DMS53 treated with DMSO at 0.1 percent for 48 hours (cell line): ENCODE measurements around the gene RELA.
"Not testable (repeated sequence)": the region's sequence is repeated elsewhere in the genome, so short reads cannot be mapped to it uniquely, and the experiment has no call there.

Source experiments
- DNase-seq: peaks from one replicate; lab custom pipeline; 2025; ENCODE audit not compliant: unreplicated experiment; lab: John Stamatoyannopoulos, UW

Gene RELA

GRCh38 chr11:65672180-65672860, 9.6 kb upstream of the RELA start:
- no peak for DNase-seq

- DNase-seq: no peak
These were observed 1.0 kb upstream of the RELA start for GRCh38 chr11:65663639-65664200.

GRCh38 chr11:65662247-65662798, 393 bp downstream of the RELA start:
- DNase-seq: no peak

- DNase-seq: no peak
These were observed 993 bp downstream of the RELA start for GRCh38 chr11:65661599-65662246.

GRCh38 chr11:65660908-65661307, 1.8 kb downstream of the RELA start:
- DNase-seq: not testable (repeated sequence)

- DNase-seq: no peak
These were observed 2.7 kb downstream of the RELA start for GRCh38 chr11:65660038-65660437.

GRCh38 chr11:65658174-65659021, 4.3 kb downstream of the RELA start:
- DNase-seq: no peak

- DNase-seq: no peak
These were observed 5.3 kb downstream of the RELA start for GRCh38 chr11:65657426-65657825.

GRCh38 chr11:65655570-65656332, 7.0 kb downstream of the RELA start:
- DNase-seq: no peak

GRCh38 chr11:65654375-65655349, 8.1 kb downstream of the RELA start:
- no peak for DNase-seq

GRCh38 chr11:65653229-65654225, 9.2 kb downstream of the RELA start:
- DNase-seq: peak; percentile 49

GRCh38 chr11:65652511-65653228, 10.0 kb downstream of the RELA start:
- peak; percentile 85 for DNase-seq

- peak; percentile 51 for DNase-seq
These were observed 10.9 kb downstream of the RELA start for GRCh38 chr11:65651589-65652510.

GRCh38 chr11:65651339-65651588, 11.5 kb downstream of the RELA start:
- DNase-seq: no peak

GRCh38 chr11:65650547-65651338, 12.0 kb downstream of the RELA start:
- DNase-seq: no peak
